Measurements from ENCODE around the gene MT3.
A peak's percentile ranks its signal among the peaks of the same experiment; 100 is the strongest.

Gene MT3

DNA sequence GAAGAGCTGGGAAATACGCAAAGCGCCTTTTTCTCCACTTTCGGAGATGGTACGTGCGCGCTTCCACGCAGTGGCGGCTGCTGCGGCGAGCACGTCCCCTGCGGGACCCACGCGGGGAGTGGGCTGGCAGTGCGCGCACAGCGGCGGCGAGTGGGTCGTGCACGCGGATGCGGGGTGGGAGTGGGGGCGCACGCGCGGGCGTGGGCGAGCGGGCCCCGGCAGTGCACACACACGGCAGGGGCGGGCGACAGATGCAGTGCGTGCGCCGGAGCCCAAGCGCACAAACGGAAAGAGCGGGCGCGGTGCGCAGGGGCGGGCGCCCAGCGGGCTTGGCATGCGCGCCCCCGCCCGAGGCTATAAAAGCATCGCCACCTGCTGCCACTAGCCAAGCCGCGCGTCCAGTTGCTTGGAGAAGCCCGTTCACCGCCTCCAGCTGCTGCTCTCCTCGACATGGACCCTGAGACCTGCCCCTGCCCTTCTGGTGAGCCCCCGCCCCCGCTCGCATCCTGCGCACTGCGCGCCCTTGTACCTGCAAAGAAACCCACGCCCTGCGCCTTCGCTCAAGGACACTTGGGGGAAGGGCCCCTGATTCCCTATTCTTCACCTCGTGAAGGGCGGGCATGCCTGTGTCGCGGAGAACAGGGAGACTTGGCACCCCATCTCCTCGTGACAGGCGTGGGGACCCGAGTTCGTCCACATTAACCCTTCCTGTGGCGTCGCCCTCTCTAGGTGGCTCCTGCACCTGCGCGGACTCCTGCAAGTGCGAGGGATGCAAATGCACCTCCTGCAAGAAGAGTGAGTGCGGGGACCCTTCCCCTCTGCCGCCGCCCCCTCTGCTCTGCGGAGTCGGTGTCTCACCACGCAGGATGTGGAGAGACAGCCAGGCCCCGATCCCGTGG, at the start of gene MT3:
Gene MT3, plus strand, starts transcription at position 388 of the 899 bp plus-strand sequence. Its CDS starts 63 bp downstream, at position 451.
- no peak for DNase-seq

DNA sequence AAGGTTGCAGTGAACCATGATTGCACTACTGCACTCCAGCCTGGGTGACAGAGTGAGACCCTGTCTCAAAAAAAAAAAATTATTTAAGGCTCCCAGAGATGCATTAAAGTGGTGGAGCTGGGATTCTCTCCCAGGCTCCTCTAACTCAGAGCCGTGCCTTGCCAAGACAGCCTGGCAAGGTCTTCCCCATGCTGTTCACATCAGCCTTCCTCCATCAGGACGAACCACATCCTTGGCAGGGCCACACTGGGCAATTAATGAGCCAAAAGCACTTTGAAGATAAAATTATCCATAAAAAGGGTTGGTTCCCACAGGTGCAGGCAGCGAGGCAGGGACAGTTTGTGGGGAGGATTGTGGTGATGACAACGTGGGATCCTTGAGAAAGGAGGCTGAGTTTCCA, 49.7 kb upstream of the MT3 start:
- DNase-seq = no peak

DNA sequence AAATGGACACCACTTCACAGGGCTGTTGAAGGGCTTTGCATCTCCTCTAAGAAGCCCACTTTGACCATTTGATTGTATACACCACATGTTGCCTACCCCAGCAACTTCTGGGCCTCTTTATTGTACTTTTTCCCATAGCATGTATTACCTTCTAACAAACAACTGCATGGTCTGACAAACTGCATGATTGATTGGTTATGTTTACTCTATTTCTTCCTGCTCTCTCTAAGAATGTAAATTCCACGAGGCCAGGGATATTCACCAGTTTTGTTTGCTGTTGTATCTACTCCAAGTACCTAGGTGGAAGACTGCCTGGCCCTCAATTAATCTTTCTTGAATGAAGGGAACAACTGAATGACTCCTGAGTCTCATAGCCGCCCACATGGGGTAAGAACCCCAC, 47.3 kb upstream of the MT3 start:
- DNase-seq = no peak

DNA sequence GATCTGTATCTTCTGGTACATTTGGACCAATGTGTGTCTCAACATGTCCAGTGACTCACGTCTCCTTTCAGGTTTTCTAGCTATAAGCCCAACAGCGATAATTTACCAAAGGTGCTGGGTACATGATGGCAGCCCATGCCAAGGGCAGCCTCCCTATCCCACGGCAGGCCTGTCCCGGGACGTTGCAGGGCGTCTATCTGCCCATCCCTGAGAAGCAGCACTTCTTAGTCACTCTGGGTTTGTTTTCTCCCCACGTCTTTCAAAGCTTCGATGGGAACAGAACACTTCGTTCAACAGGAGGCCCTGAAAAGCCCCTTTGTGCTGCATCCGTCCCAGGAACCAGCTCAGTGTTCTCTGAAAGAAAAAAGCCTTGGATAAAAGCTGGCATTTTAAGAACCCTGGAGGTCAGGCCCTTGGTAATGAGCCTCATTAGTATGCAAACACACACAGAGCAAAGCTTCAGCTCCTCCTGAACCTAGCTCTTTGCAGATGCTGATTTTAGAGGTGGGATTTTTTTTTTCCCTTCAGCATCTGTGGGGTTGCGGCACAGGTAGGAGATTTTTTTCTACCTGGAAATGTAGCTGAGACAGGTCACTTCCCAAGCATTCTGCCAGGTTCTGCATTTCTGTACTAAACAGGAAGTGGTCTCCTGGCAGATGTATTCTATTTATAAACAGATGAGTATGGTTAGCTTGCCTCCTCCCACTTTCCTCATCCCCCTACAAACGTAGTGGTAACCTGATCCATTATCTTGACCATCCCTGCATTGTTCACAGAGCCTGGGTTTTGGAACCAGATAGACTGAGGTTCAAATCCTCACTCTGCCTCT, 42.0 kb upstream of the MT3 start:
- peak; percentile 11 for DNase-seq

DNA sequence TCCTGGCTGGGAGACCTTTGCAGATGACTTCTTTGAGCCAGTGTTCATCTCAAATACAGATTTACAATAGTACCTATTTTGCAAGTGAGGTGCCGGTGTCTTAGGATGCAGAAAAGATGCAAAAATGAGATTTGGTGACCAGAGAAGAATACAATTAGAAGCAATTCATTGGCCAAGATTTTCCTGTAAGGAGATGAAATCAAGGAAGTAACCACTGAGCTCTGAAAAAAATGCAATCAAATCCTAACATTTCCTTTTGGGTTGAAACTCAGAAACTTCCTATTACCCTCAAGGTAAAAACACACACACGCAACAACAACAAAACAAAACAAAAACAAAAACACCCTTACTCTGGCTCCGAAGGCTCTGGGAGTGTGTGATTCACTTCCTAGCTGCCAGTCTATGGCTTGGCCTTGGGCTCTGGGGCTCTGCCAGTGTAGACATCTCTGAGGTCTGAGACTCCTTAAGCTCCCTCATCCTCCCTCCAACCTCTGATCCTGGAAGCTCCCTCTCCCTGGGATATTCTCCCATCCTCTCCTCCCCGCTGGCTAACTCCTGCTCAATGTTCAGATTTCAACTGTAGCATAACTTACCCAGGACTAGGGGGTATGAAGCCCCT, 41.3 kb upstream of the MT3 start:
- no peak for DNase-seq

DNA sequence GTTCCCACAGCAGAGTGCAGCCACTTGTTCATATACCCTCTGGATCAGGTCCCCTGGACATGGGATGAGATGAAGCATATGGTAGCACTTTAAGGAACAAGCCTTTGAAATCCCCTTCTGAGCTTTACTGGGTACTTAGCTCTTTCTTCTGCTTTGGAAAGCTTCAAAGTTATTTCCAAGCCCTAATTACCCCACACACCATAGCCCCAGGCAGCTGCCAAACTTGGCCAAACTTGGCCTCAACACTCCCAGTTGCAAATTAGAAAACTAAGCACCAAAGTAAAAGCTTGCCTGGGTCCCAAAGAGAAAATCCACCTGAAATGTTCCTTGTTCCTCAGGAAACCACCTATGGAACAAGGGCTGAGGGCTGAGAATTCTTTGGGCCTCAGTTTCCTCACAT, 40.2 kb upstream of the MT3 start:
- DNase-seq = no peak

DNA sequence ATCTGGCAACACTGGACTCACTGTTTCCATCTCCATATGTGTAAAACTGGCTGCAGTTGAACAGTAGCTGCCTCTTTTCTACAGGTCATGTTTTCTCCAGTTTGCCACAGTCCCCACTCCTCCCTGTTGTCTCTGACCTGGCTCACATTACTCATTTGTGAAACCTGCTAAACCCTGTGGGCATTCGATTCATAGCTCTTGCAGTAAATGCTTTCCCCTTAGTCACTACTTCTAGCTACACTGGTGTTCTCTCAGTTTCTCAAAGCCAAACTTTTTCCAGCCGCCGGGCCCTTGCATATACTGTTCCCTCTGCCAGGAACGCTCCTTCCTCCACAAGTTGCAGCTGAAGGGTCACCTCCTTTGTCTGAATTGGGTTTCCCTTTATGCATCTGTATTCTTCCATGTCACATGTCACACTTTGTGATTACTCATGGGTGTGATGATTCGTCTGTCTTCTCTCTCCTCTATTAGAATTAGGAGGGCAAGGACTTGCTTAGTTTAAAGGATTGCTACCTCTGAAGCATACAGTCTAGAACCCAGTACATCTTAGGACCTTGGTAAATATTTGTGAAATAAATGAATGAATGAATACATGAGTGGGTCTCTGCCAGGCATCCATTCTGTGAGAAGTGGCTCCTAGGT, 39.5 kb upstream of the MT3 start:
- no peak for DNase-seq

DNA sequence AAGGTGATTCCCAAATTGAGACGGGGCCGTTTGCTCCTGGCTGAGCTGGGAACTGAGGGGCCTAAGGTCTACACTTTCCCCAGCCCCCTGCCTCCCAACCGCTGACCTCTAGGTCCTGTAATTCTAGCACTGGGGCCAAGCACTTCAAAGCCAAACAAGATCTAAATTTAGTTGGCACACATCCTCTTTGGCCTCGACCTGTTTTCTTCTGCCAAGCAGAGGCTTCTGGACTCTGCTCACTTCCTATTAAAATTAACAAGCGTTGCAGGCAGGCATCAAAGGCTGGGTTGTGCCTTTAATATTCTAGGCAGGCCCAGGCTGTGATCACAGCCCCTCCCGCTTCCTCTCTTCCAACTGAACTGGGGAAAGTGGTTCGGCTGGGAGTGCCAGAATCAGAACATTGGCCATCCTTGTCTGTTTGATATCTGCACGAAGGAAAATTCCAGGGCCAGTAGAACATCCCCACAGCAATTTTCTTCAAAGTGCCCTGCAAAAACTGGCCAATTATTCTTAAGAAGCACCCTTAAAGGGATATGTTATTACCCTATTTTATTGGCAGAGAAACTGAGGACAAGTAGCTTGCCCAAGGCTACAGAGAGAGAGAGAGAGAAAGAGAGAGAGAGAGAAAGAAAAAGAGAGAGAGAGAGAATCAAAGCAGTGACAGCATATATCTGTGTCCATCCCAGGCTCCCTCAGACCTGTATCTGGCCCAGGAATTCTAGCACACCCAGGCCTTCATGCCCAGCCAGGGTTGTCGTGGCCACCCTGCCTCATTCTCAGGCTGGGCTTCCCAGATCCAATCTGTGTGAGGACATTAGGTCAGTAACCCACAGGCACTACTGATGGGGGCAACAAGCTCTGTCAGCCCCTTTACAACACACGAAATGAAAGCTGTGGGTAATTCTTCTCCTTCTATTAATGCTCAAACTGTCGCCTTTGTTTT, 37.3 kb upstream of the MT3 start:
- no peak for DNase-seq

DNA sequence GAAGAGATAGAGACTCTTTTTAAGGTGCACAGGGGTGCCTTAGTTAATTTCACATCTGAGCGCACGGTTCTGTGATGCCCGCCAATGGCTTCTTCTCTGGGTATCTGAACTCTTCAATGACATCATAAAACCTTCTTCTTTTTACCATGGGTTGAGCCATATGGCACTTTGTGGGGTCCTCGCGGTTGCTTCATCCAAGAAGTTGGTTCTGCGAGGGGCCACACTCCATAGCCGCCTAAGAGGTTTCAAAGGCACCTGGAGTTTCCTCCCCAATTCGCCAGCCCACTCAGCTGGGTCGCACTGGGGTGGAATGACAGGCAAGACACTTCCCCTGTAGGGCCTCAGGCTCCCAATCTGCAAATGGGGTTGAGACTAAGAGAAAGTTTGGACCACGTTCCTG, 34.9 kb upstream of the MT3 start:
- DNase-seq = no peak

DNA sequence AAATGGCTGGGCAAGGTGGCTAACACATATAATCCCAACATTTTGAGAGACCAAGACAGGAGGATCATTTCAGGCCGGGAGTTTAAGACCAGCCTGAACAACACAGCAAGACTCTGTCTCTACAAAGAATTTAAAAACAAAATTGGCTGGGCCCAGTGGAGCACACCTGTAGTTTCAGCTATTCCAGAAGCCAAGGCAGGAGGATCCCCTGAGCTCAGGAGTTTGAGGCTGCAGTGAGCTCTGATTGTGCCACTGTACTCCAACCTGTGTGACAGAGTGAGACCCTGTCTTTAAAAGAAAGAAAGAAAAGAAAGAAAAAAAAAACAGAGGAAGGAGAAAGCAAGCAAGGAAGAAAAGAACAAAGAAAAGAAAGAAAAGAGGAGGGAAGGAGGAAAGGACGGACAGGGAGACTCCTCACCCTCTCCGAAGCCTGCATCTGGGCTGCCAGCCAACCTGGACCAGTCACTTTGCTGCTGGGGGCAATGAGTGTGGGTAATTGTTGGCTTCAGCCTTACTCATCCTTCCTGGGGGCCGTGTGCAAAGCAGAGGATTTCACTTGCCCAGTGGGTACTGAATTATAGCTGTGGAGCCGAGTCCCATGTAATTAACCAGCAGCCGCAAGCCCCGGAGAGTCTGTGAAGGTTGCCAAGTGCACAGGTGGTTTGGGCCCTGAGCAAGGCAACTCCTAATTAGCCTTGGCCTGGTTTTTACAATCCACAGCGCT, 31.1 kb upstream of the MT3 start:
- no peak for DNase-seq

DNA sequence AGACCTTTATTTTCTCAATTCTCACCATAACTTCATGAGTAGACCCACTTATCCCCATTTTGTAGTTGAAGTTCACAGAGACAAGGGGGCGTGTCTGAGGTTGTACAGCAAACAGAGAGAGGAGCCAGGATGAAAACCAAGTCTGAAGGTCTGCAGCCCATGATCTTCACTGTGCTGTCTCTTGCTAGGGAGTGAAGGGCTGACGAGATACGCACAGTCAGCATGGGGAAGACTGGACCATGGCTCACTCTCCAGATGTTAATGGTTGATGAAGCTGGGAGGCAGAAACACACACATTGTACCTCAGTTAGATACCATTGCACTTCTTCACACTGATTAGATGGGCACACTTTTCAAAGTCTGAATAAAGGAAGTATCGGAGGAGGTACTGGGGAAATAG, 30.2 kb upstream of the MT3 start:
- no peak for DNase-seq

DNA sequence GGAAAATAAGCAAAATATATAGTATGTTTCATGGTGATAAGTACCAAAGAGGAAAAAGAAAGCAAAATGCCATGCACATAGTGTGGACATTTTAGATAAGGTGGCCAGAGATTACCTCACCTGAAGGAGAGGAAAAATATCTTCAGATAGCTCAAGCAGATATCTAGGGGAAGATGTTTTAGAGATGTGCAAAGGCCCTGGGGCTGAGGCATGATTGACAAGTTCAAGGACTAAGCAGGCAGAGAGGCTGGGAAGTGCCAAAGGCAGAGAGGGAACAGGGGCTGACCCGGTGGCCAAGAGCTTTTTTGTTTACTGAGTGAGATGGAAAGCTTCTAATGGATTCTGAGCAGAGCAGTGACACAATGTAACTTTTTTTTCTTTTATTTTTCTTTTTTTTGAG, 28.9 kb upstream of the MT3 start:
- no peak for DNase-seq

DNA sequence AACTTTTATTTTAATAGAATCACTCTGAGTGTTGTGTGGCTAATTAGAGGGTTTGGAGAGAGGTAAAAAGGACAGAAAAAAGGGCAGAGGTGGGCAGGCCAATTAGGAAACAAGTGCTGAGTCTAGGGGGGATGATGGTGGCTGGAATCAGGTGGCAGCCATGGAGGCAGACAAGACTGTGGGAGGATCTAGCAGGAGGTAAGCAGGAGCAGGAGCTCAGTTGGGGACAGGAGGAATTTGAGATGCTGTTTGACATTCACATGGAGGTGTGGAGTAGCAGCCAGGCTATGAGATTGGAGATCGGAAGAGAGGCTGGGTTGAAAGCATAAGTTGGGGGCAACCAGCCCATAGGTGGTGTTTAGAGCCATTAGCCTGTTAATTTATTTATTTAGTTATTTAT, 28.2 kb upstream of the MT3 start:
- DNase-seq = no peak

DNA sequence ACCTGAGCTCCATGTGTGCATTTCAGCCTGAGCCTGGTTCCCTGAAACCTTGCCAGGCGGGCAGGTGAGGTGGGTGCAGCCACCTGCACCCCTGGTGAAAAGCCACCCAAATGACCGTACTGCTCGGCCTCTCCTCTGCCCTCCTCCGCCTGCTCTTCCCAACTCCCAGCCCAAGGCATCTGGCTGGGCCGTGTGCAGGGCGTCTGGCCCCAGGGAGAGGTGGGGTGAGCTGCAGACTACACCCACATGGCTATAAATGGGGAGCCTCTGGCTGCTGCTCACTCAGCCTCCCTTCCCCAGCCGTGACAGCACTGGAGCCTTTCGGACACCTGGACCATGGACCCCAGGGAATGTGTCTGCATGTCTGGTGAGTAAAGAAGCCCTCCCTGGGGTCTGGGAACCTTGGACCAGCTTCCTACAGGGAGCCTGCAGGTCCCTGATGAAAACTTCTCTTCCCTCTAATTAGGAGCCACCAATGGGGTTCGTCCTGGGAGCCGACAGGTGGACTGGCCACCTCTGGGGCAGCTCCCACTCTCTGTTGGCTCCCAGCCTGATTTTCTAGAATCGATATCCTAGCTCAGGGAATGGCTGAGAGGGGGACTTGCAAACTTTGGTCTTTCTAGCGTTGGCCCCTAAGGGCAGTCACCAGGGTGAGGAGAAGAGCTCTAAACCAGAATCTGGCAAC, 24.4 kb upstream of the MT3 start, which contains the start of gene MT4:
Gene MT4, plus strand, starts transcription at position 281 of the 685 bp plus-strand sequence. Its CDS starts 56 bp downstream, at position 337.
- DNase-seq = no peak

DNA sequence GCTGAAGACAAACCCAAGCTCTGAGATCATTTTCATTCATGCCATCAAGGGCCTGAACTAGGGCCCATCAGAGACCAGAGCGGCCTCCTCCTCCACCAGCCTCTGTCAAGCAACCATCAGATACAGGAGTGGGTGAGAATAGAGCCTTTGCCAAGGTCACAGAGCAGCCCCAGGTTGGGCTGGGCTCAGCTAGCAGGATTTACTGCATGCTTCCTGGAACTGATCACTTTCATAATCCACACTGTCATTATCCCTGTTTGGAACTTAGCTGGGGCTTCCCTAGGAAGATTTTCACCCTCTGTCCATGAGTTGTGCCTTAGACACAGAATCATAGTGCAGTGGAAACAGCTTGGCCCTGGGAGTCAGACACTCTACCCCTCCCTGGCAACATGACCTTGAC, 19.4 kb upstream of the MT3 start:
- no peak for DNase-seq

DNA sequence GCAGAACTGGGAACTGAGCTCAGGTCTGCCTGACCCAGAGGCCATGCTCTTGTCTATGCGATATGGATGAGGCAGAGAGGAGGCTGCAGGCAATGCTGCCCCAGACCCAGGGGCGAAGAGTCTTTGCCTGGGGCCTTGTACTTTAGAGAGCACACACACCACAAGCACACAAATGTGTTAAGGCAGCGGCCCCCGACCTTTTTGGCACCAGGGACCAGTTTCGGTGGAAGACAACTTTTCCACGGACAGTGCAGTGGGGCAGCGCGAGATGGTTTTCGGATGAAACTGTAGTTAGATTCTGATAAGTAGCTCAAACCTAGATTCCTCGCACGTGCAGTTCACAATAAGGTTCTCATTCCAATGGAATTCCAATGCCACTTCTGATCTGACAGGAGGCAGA, 17.8 kb upstream of the MT3 start:
- DNase-seq = no peak

DNA sequence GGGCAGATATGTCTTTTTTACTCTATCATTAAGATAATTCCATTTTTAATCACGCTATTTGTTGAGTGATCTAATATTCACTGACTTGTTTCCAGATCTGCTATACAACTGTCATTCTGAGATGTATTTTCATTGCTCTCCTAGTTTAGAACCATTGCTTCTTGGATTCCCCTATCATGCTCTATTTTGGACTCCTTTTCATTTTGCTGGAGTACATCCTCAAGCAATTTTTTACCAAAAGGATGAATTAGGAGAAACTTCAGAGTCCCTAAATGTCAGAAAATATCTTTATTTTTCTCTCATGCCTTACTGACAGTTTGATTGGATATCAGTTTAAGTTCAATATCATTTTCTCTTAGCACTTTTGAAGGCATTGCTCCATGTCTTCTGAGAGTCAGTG, 14.7 kb upstream of the MT3 start:
- no peak for DNase-seq

DNA sequence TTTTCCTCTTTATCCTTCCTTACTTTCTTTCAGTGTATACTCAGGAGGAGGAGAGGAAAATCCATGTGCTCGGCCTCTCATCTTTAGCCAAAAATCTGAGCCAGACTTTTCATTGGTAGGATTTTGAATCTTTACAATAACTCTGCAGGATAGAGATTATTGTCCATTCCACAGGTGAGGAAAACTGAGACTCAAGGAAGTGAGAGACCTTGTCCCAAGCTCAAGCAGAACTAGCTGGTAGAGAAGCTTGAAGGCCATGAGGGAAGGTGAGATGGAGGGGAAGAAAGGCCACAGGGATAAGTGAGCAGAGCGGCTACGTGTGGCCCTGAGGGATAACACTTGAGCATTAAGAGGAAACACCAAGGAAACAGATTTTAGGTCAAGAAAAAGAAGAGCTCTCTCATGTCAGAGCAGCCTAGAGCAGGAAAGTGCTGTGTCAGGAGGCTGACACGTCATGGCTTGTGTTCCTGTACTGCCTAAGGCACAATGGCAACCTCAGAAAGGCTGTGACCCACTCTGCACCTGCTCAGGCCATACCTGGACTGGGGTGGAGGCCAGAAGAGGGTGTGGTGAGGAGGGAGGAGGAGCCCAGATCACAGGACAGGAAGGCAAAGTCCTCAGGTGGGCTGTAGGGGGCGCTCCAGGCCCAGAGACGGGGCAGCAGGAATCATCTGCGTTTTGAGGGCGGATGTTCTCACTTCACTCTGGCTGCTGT, 12.6 kb upstream of the MT3 start:
- peak; percentile 43 for DNase-seq

DNA sequence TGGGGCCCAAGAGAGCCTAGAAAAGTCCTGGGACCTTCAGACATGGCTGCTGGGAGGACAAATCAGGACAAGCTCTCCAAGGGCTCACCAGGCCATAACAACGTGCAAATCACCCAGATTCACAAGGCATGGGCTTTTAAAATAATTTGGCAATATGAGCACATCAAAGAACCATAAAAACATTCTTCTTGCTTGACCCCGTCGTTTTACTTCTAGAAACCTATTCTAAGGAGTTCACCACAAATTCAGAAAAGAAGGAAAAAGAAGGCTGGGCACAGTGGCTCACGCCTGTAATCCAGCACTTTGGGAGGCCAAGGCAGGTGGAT, 12.1 kb upstream of the MT3 start:
- DNase-seq = no peak
